IPS-20b (cell line): Measurements from ENCODE around the gene TBX21.
"Not testable (repeated sequence)": the region's sequence is repeated elsewhere in the genome, so short reads cannot be mapped to it uniquely, and the experiment has no call there.

Source experiments
- H3K27ac ChIP-seq: one replicate; pipeline ENCODE4 v1.5.1; 2013; ENCODE audit warnings: low read length
- H3K27me3 ChIP-seq: 2 replicates; pipeline ENCODE4 v1.6.1; 2013; ENCODE audit warnings: mild to moderate bottlenecking, low read length, inconsistent platforms; ENCODE audit not compliant: insufficient read depth
- H3K36me3 ChIP-seq: 2 replicates; pipeline ENCODE4 v1.6.1; 2013; ENCODE audit warnings: low read depth, mild to moderate bottlenecking, inconsistent platforms, low read length, moderate library complexity; ENCODE audit not compliant: insufficient read depth
- H3K4me1 ChIP-seq: 2 replicates; pipeline ENCODE4 v1.6.1; 2013; ENCODE audit warnings: mild to moderate bottlenecking, control low read depth, inconsistent platforms, low read length, moderate library complexity; ENCODE audit not compliant: insufficient read depth
- H3K4me3 ChIP-seq: 2 replicates; pipeline ENCODE4 v1.5.1; 2013; ENCODE audit warnings: mild to moderate bottlenecking, low read length, inconsistent platforms
- H3K9ac ChIP-seq: 2 replicates; pipeline ENCODE4 v1.6.1; 2013; ENCODE audit warnings: low read depth, mild to moderate bottlenecking, inconsistent platforms, low read length, moderate library complexity
- H3K9me3 ChIP-seq: 2 replicates; pipeline ENCODE4 v1.6.1; 2013; ENCODE audit warnings: mild to moderate bottlenecking, low read depth, low read length, inconsistent platforms; ENCODE audit not compliant: insufficient read depth

The TBX21 gene

DNA sequence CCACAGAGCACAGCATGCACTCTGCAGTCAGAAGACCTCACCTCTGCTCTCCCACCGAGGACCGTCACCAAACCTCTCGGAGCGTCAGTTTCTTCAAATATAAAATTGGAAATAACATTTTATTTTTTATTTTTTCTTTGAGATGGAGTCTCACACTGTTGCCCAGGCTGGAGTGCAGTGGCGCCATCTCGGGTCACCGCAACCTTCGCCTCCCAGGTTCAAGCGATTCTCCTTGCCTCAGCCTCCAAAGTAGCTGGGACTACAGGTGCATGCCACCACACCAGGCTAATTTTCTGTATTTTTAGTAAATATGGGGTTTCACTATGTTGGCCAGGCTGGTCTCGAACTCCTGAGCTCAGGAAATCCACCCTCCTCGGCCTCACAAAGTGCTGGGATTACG, 6.9 kb downstream of the TBX21 start:
- H3K36me3 ChIP-seq, H3K4me1 ChIP-seq, H3K4me3 ChIP-seq, H3K9me3 ChIP-seq, H3K27ac ChIP-seq, H3K9ac ChIP-seq: not testable (repeated sequence)
- peaks cover 41% of the 10 kb centered on the region for H3K27me3 ChIP-seq

DNA sequence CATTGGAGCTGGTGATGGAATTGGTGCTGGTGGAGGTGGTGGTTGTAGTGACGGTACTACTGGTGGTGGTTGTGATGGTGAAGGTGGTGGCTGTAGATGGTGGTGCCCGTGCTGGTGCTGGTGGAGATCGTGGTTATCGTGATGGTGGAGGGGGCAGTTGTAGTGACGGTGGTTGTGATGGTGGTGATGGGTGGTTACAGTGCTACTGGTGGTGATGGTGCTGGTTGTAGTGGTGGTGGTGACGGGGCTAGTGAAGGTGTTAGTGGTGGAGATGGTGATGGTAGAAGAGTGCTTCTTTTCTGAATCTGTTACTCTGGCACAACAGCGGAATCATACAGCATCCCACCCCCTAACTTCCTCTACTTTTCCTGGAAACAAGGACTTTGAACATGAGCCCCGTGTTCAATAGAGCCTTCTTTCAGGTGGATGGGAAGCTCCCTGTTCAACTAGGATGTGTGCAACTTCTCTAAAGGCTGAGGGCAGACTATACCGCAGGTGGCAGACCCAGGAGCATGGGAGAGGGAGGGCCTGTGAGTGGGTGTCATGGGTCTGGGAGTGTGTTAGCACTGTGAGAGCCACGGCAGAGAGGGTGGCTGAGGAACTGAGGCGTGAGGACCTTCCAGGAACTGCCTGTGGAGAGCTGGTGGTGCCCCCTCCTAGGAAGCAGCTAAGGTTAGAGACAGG, 8.2 kb downstream of the TBX21 start:
- H3K9ac ChIP-seq: no peak overlapping the region
- H3K36me3 ChIP-seq: no peaks in the 10 kb centered on the region
- H3K27me3 ChIP-seq: peaks cover 28% of the 10 kb centered on the region
- H3K4me1 ChIP-seq: no peaks in the 10 kb centered on the region
- no peaks in the 10 kb centered on the region for H3K9me3 ChIP-seq
- no peak overlapping the region for H3K27ac ChIP-seq
- H3K4me3 ChIP-seq: no peak overlapping the region

GRCh38 chr17:47741793-47742145, 8.7 kb downstream of the TBX21 start:
- Histone ChIP-seq H3K9me3 (no peaks in the 10 kb centered on the region), H3K27ac (no peak overlapping the region), H3K9ac (no peak overlapping the region), H3K4me1 (no peaks in the 10 kb centered on the region), H3K36me3 (no peaks in the 10 kb centered on the region), H3K27me3 (peaks cover 23% of the 10 kb centered on the region), H3K4me3 (no peak overlapping the region)

DNA sequence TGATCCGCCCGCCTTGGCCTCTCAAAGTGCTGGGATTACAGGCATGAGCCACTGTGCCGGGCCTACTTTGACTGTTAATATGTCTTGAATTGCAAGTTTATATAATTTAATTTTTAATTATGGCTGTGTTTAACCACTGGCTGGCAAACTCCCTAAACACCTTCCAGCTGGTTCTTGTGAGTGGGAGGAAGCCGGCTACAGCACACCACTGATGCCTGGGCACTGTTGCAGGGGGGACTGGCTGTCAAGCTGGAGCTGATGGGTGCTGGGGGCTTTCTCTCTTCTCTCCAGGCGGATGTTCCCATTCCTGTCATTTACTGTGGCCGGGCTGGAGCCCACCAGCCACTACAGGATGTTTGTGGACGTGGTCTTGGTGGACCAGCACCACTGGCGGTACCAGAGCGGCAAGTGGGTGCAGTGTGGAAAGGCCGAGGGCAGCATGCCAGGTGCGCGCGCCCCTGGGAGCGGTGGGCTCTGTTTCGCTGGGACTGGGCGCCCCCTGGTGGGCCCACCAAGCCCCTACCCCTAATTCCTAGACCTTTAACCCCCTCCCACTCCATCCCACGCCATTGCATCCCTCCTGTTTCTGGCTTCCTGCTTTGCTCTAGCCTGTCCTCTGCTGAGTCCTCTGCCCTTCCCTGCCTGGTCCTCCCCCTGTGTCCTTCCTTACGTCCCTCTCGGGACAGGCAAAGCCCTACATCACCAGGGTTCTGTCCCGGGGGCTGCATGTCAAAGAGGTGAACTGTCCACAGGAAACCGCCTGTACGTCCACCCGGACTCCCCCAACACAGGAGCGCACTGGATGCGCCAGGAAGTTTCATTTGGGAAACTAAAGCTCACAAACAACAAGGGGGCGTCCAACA, 9.5 kb downstream of the TBX21 start:
- peaks cover 17% of the 10 kb centered on the region for H3K27me3 ChIP-seq
- no peak overlapping the region for H3K27ac ChIP-seq
- no peak overlapping the region for H3K9ac ChIP-seq
- H3K4me3 ChIP-seq: no peak overlapping the region
- no peaks in the 10 kb centered on the region for H3K9me3 ChIP-seq
- no peaks in the 10 kb centered on the region for H3K36me3 ChIP-seq
- H3K4me1 ChIP-seq: no peaks in the 10 kb centered on the region

- Histone ChIP-seq H3K36me3 (no peaks in the 10 kb centered on the region), H3K4me3 (no peak overlapping the region), H3K9ac (no peak overlapping the region), H3K27me3 (peaks cover 16% of the 10 kb centered on the region), H3K4me1 (no peaks in the 10 kb centered on the region), H3K9me3 (no peaks in the 10 kb centered on the region), H3K27ac (no peak overlapping the region)
These were observed 11.4 kb downstream of the TBX21 start for GRCh38 chr17:47744168-47745036.

DNA sequence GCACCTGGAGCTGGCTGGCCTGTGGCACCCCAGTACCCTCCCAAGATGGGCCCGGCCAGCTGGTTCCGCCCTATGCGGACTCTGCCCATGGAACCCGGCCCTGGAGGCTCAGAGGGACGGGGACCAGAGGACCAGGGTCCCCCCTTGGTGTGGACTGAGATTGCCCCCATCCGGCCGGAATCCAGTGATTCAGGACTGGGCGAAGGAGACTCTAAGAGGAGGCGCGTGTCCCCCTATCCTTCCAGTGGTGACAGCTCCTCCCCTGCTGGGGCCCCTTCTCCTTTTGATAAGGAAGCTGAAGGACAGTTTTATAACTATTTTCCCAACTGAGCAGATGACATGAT, 12.0 kb downstream of the TBX21 start:
- Histone ChIP-seq H3K4me3 (no peak overlapping the region), H3K27me3 (peaks cover 19% of the 10 kb centered on the region), H3K27ac (no peak overlapping the region), H3K36me3 (no peaks in the 10 kb centered on the region), H3K9me3 (no peaks in the 10 kb centered on the region), H3K4me1 (no peaks in the 10 kb centered on the region), H3K9ac (no peak overlapping the region)

GRCh38 chr17:47751471-47751870, 18.4 kb downstream of the TBX21 start:
- no peak overlapping the region for H3K27ac ChIP-seq
- H3K36me3 ChIP-seq: no peaks in the 10 kb centered on the region
- H3K9me3 ChIP-seq: peaks cover 5% of the 10 kb centered on the region; the same call in 1 of the 2 replicates
- peaks cover 12% of the 10 kb centered on the region; the same call in 1 of the 2 replicates for H3K27me3 ChIP-seq
- H3K4me3 ChIP-seq: no peak overlapping the region
- H3K9ac ChIP-seq: no peak overlapping the region
- no peaks in the 10 kb centered on the region for H3K4me1 ChIP-seq

DNA sequence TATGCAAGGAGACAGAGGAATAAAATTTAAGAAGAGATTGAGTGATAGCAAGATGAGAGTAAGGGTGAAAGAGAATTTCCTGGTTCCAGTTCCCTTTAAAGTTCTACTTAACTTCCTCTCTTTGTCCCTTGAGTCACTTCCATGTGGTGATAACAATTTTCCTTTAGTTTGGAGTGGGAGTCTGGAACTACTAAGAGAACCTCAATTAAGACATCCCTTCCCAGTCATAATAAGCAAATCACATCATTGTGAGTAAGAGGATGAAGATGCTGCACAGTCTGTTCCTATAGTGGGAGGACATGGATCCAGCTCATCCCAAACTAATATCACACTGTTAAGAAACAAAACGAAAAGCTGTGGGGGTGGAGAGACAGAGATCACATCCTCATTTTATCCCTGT, 24.4 kb downstream of the TBX21 start:
- Histone ChIP-seq H3K9me3 (peaks cover 5% of the 10 kb centered on the region; the same call in 1 of the 2 replicates), H3K27me3 (peaks cover 22% of the 10 kb centered on the region), H3K27ac (no peak overlapping the region), H3K4me3 (no peak overlapping the region), H3K9ac (no peak overlapping the region), H3K4me1 (no peaks in the 10 kb centered on the region), H3K36me3 (no peaks in the 10 kb centered on the region)

DNA sequence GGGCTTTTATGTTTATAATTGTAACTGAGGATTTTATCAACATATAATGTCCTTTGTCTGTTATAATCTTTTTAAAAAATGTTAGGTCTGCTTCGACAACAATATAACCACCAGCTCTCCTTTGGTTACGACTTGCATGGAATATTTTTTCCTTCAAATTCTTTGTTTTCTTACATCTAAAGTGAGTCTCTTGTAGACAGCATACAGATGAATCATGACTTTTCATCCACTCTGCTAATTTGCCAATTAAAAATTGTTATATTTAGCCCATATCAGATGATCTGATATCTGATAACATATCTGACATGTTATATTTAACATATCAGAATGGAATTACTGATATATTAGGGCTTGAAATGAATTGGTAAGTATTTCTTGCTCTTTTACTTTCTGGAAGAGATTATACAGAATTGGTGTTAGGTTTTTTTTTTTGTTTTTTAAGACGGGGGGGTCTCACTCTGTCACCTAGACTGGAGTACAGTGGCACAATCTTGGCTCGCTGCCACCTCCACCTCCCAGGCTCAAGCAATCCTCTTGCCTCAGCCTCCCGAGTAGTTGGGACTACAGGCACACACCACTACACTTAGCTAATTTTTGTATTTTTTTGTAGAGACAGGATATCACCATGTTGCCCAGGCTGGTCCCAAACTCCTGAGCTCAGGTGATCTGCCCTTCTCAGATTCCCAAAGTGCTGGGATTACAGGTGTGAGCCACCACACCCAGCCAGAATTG, 27.5 kb downstream of the TBX21 start:
- Histone ChIP-seq H3K27me3 (peaks cover 19% of the 10 kb centered on the region), H3K27ac (no peak overlapping the region), H3K9me3 (peaks cover 11% of the 10 kb centered on the region; the same call in 1 of the 2 replicates), H3K4me1 (no peaks in the 10 kb centered on the region), H3K9ac (no peak overlapping the region), H3K4me3 (no peak overlapping the region), H3K36me3 (no peaks in the 10 kb centered on the region)

DNA sequence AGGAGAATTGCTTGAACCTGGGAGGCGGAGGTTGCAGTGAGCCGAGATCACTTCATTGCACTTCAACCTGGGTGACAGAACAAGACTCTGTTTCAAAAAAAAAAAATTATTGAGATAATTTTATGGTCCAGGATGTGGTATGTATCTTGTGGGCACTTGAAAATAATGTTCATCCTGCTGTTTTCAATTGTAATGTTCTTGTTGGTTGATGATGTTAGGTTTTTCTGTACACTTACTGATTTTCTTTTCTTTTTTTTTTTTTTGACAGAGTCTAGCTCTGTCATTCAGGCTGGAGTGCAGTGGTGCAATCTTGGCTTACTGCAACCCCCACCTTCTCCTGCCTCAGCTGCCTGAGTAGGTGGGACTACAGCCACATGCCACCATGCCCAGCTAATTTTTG, 29.7 kb downstream of the TBX21 start:
- Histone ChIP-seq H3K9me3 (peaks cover 10% of the 10 kb centered on the region; the same call in 1 of the 2 replicates), H3K27me3 (peaks cover 16% of the 10 kb centered on the region), H3K36me3 (no peaks in the 10 kb centered on the region), H3K4me1 (no peaks in the 10 kb centered on the region), H3K27ac (no peak overlapping the region), H3K9ac (no peak overlapping the region), H3K4me3 (no peak overlapping the region)

DNA sequence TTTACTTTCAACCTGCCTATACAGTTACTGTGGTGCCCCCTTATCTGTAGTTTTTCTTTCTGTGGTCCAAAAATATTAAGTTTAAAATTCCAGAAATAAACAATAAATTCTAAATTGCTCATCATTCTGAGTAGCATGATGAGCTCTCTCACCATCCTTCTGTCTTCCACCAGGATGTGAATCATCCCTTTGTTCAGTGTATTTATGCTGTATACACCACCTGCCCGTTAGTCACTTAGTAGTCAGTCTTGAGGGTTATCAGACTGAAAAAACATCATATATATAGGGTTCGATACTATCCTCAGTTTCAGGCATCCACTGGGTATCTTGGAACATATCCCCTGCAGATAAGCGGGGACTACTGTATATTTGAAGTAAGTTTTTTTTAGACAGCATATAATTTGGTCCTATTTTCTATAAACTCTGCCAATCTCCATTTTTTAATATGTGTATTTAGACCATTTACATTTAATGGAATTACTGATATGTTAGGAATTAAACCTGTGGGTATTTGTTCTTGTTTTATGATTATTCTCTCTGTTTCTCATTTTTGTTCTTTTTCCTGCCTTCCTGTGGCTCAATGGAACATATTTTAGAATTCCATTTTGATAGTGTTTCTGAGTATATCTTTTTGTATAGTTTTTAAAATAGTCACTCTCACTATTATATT, 31.0 kb downstream of the TBX21 start:
- Histone ChIP-seq H3K9me3 (peaks cover 10% of the 10 kb centered on the region; the same call in 1 of the 2 replicates), H3K27ac (no peak overlapping the region), H3K4me1 (no peaks in the 10 kb centered on the region), H3K9ac (no peak overlapping the region), H3K4me3 (no peak overlapping the region), H3K27me3 (peaks cover 4% of the 10 kb centered on the region; the same call in 1 of the 2 replicates), H3K36me3 (no peaks in the 10 kb centered on the region)
